HUDEP-2 (cell line): ENCODE results near the gene SLC1A1.

Experiments used
- DNase-seq, 76 experiments: peaks; one replicate each; lab custom pipeline; 2025; ENCODE audit not compliant: unreplicated experiment in 76 of 76; lab: John Stamatoyannopoulos, UW

Gene SLC1A1

DNA sequence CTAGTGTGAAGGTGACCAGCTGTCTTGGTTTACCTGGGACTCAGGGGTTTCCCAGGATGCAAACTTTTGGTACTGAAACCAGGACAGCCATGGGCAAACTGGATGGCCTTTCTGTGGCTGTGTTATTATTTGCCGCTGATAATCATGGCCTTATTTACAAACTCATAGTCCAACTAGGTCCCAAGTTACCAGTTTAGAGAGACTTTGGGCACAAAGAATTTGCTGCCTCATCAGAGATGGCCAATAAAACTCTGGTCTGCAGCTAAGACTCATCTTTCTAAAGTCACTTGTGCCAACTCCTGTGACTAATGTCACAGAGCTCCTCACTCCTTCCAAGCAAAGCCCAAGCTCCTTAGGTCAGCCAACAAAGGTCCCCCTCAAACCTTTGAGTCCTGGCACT is 124.4 kb downstream of the SLC1A1 start:
- no peak for DNase-seq

- no peak for DNase-seq
Measured at GRCh38 chr9:4615251-4615650, 125.0 kb downstream of the SLC1A1 start.

DNA sequence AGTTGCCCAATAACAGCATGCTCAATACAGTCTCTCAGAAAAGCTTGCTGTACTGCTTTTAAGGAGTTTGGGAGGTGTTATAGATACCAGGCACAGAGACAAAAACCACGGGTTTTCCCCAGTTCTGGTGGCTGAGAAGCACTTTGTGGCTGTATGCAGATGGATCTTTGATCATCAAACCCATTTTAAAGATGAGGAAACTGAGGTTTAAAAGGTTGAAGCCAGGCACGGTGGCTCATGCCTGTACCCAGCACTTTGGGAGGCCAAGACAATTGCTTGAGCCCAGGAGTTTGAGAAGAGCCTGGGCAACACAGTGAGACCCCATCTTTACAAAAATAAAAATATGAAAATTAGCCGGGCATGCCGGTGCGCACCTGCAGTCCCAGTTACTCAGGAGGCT is 125.5 kb downstream of the SLC1A1 start:
- DNase-seq, result no peak

- no peak for DNase-seq
Measured at GRCh38 chr9:4617752-4618151, 127.5 kb downstream of the SLC1A1 start.

- DNase-seq, result no peak
Measured at GRCh38 chr9:4618700-4619099, 128.4 kb downstream of the SLC1A1 start.

- DNase-seq, result no peak
Measured at GRCh38 chr9:4620057-4620765, 129.9 kb downstream of the SLC1A1 start.

- DNase-seq, result no peak
Measured at GRCh38 chr9:4620881-4621555, 130.8 kb downstream of the SLC1A1 start.

GRCh38 chr9:4622016-4622415 is 131.7 kb downstream of the SLC1A1 start:
- no peak for DNase-seq

- peak in 1 of 76 experiments; percentile 0 for DNase-seq
Measured at GRCh38 chr9:4630836-4631235, 140.6 kb downstream of the SLC1A1 start.
